ENCODE results near the gene TBK1.

- TF ChIP-seq ZFP30 (CRISPR knock-in tag; IDR thresholded peaks at IDR 0.05) (no peak), CSDC2 (CRISPR knock-in tag; IDR thresholded peaks at IDR 0.05) (no peak), TSHZ2 (CRISPR knock-in tag; IDR thresholded peaks at IDR 0.05) (no peak)
- TF ChIP-seq, protein P1, sequence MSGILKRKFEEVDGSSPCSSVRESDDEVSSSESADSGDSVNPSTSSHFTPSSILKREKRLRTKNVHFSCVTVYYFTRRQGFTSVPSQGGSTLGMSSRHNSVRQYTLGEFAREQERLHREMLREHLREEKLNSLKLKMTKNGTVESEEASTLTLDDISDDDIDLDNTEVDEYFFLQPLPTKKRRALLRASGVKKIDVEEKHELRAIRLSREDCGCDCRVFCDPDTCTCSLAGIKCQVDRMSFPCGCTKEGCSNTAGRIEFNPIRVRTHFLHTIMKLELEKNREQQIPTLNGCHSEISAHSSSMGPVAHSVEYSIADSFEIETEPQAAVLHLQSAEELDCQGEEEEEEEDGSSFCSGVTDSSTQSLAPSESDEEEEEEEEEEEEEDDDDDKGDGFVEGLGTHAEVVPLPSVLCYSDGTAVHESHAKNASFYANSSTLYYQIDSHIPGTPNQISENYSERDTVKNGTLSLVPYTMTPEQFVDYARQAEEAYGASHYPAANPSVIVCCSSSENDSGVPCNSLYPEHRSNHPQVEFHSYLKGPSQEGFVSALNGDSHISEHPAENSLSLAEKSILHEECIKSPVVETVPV (CRISPR knock-in tag; IDR thresholded peaks at IDR 0.05), result no peak
Measured at GRCh38 chr12:64475518-64475917, 23.6 kb downstream of the TBK1 start.
